IMR-90 (cell line): ENCODE measurements around the gene KDM4F. TPM values are rescaled to one million over a fixed set of nuclear protein-coding genes. Genes with fewer than 3 reads are reported as not detected.
A peak's percentile ranks its signal among the peaks of the same experiment; 100 is the strongest.

Experiments used
- ATAC-seq: fragments of 200-7000 bp; cut with Tn5 transposase; 2 replicates; pipeline ENCODE4 v1.9.1; 2020; ENCODE audit warnings: low read depth, mild to moderate bottlenecking, moderate library complexity
- BruUV-seq: library from RNA; stranded (reverse); fragments of 400-500 nt; replicated peaks from 2 replicates; lab custom pipeline; 2021; lab: Mats Ljungman, UMichigan
- CTCF ChIA-PET: fragments of 300-600 bp; formaldehyde crosslinking; extraction: SDS; loops from one replicate; lab custom pipeline; 2021; ENCODE audit warnings: antibody characterized with exemption; lab: Yijun Ruan, JAX
- POLR2A ChIA-PET: fragments of 300-600 bp; sonication (Branson Sonifier 250); formaldehyde crosslinking; loops from one replicate; lab custom pipeline; 2022; ENCODE audit warnings: antibody characterized with exemption; ENCODE audit not compliant: unreplicated experiment; lab: Charles Lee
- DNase-seq: peaks from one replicate; pipeline ENCODE4 v3.0.0; 2013
- H2AFZ ChIP-seq: replicated peaks from 2 replicates; pipeline ENCODE3; 2013; ENCODE audit warnings: low read length, mild to moderate bottlenecking; ENCODE audit not compliant: poor library complexity
- H2AK5ac ChIP-seq: 2 replicates; pipeline ENCODE4 v1.6.1; 2013; ENCODE audit warnings: low read depth, low read length, inconsistent platforms
- H2AK9ac ChIP-seq: replicated peaks from 2 replicates; pipeline ENCODE3; 2013; ENCODE audit warnings: mild to moderate bottlenecking, low read depth, low read length, moderate library complexity; ENCODE audit not compliant: poor library complexity
- H2BK120ac ChIP-seq: 2 replicates; pipeline ENCODE4 v1.6.1; 2013; ENCODE audit warnings: low read depth, low read length, inconsistent platforms
- H2BK15ac ChIP-seq: 3 replicates; pipeline ENCODE4 v1.6.1; 2013; ENCODE audit warnings: low read depth, low read length, inconsistent platforms
- H2BK20ac ChIP-seq: 2 replicates; pipeline ENCODE4 v1.6.1; 2013; ENCODE audit warnings: low read depth, mild to moderate bottlenecking, inconsistent platforms, low read length, moderate library complexity
- H2BK5ac ChIP-seq: 2 replicates; pipeline ENCODE4 v1.6.1; 2013; ENCODE audit warnings: mild to moderate bottlenecking, low read depth, low read length, inconsistent platforms; ENCODE audit not compliant: poor library complexity, severe bottlenecking
- H3K14ac ChIP-seq: replicated peaks from 2 replicates; pipeline ENCODE4 v1.6.1; 2013; ENCODE audit warnings: low read depth, low read length, inconsistent platforms
- H3K18ac ChIP-seq: 2 replicates; pipeline ENCODE4 v1.6.1; 2013; ENCODE audit warnings: low read depth, low read length, control low read depth
- H3K23ac ChIP-seq: 2 replicates; pipeline ENCODE4 v1.6.1; 2013; ENCODE audit warnings: low read depth, low read length, inconsistent platforms
- H3K27ac ChIP-seq: 2 replicates; pipeline ENCODE4 v1.5.1; 2013; ENCODE audit warnings: mild to moderate bottlenecking, control low read depth, low read length; ENCODE audit not compliant: insufficient read depth
- H3K27me3 ChIP-seq: 2 replicates; pipeline ENCODE4 v1.6.1; 2013; ENCODE audit warnings: low read length; ENCODE audit not compliant: control insufficient read depth, insufficient read depth
- H3K36me3 ChIP-seq: 2 replicates; pipeline ENCODE4 v1.6.1; 2013; ENCODE audit warnings: low read length, mixed read lengths; ENCODE audit not compliant: control insufficient read depth, insufficient read depth
- H3K4ac ChIP-seq: 2 replicates; pipeline ENCODE4 v1.6.1; 2013; ENCODE audit warnings: low read depth, low read length, inconsistent platforms
- H3K4me1 ChIP-seq: 2 replicates; pipeline ENCODE4 v1.6.1; 2013; ENCODE audit warnings: low read length, mixed read lengths; ENCODE audit not compliant: control insufficient read depth, insufficient read depth
- H3K4me2 ChIP-seq: 2 replicates; pipeline ENCODE4 v1.6.1; 2013; ENCODE audit warnings: low read depth, mild to moderate bottlenecking, control low read depth, low read length, moderate library complexity
- H3K4me3 ChIP-seq: 2 replicates; pipeline ENCODE4 v1.5.1; 2013; ENCODE audit warnings: low read depth, mild to moderate bottlenecking, control low read depth, low read length, moderate library complexity; ENCODE audit not compliant: insufficient read depth
- H3K56ac ChIP-seq: 2 replicates; pipeline ENCODE4 v1.6.1; 2013; ENCODE audit warnings: low read length, inconsistent platforms; ENCODE audit not compliant: insufficient read depth; ENCODE audit errors: extremely low read depth
- H3K79me1 ChIP-seq, 2 experiments: 2 replicates each; pipeline ENCODE4 v1.6.1; 2013; ENCODE audit warnings: low read length in 2 of 2, inconsistent platforms in 1 of 2, low read depth in 1 of 2
- H3K9ac ChIP-seq: 2 replicates; pipeline ENCODE4 v1.6.1; 2013; ENCODE audit warnings: low read depth, low read length, control low read depth
- H3K9me1 ChIP-seq: 2 replicates; pipeline ENCODE4 v1.6.1; 2013; ENCODE audit warnings: low read length, inconsistent platforms; ENCODE audit not compliant: insufficient read depth
- H3K9me3 ChIP-seq: 2 replicates; pipeline ENCODE4 v1.6.1; 2013; ENCODE audit warnings: low read length; ENCODE audit not compliant: control insufficient read depth, insufficient read depth
- H4K20me1 ChIP-seq: 2 replicates; pipeline ENCODE4 v1.6.1; 2013; ENCODE audit warnings: low read length, inconsistent platforms; ENCODE audit not compliant: insufficient read depth
- H4K5ac ChIP-seq: 2 replicates; pipeline ENCODE4 v1.6.1; 2013; ENCODE audit warnings: mild to moderate bottlenecking, low read depth, low read length, control low read depth
- H4K8ac ChIP-seq, 2 experiments: 2 replicates each; pipeline ENCODE4 v1.6.1; 2013; ENCODE audit warnings: low read depth in 2 of 2, low read length in 2 of 2, control low read depth in 1 of 2, inconsistent platforms in 1 of 2
- H4K91ac ChIP-seq: 2 replicates; pipeline ENCODE4 v1.6.1; 2013; ENCODE audit warnings: low read depth, low read length, inconsistent platforms; ENCODE audit not compliant: insufficient read depth
- CEBPB ChIP-seq: IDR thresholded peaks from 2 replicates; pipeline ENCODE4 v1.6.1; 2012; ENCODE audit warnings: low read depth, low read length, improper control_type of control experiment
- RAD21 ChIP-seq: IDR thresholded peaks from 2 replicates; pipeline ENCODE4 v1.6.1; 2012; ENCODE audit warnings: low read length, improper control_type of control experiment
- WGBS, 2 experiments: methylation state at CpG; one replicate each; pipeline versions ENCODE4 v1.1.5 to v1.1.7; 2013; ENCODE audit warnings: missing lambda C conversion rate in 2 of 2; ENCODE audit not compliant: insufficient read length in 1 of 2; ENCODE audit errors: extremely low coverage in 2 of 2; 5-methylcytosine and 5-hydroxymethylcytosine counted together
- dilution Hi-C: fragments of 300-500 bp; cut with HindIII; formaldehyde crosslinking; loops from one replicate; pipeline ENCODE4 v1.14.3; 2018; ENCODE audit warnings: low sequenced_read_pairs; ENCODE audit not compliant: unreplicated experiment
- in situ Hi-C: fragments of 300-500 bp; cut with MboI; formaldehyde crosslinking; loops from 3 replicates; pipeline ENCODE4 v1.14.3; 2019; ENCODE audit warnings: low sequenced_read_pairs, inconsistent platforms, mixed read lengths
- intact Hi-C: fragments of 100-400 bp; cut with micrococcal nuclease; formaldehyde crosslinking; loops from 2 replicates; pipeline ENCODE4 v1.10.0; 2022
- polyA plus RNA-seq, 3 experiments: library from polyadenylated mRNA; depleted of rRNA; stranded (reverse); fragments of >200 nt; gene quantifications; 2 replicates each; pipeline ENCODE4 v1.2.3, GENCODE V29; 2012; ENCODE audit warnings: low replicate concordance in 1 of 3
- total RNA-seq: library from RNA; depleted of rRNA; stranded (reverse); fragments of >200 nt; gene quantifications from 2 replicates; pipeline ENCODE4 v1.2.3, GENCODE V29; 2012
- TF ChIP-seq, protein P1 (sequence below): fragments of 150-350 bp; IDR thresholded peaks from 2 replicates; pipeline ENCODE4 v1.6.1; 2016; ENCODE audit warnings: low read depth, mild to moderate bottlenecking, low read length, moderate library complexity, borderline replicate concordance

Gene KDM4F
- total and polyA plus RNA-seq, 2 of the 4 experiments (the other 2 are of a cell fraction) = not detected

DNA sequence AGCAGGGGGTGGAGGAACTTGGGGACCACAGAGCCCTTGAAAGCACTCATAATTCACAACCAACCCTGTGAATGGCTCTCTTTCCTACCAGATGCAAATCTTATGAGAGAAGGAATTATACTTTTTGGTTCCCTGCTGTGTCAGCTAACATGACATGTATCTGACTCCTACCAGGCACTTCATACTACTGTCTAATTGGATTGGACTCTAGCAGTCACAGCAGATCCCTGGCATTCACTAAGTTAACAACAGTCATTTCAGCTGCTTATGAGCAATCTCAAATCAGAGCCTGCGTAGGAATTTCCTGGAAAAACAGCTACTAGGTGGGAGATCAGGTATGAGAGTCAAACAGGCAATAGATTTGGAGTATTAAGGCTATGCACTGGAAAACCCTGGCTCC lies 29.3 kb downstream of the KDM4F start:
- H3K14ac ChIP-seq = no peak overlapping the region
- intact Hi-C loops (no loop called here), in situ Hi-C loops (loop anchor here (5.0 kb wide), 1 partner anchor 684 kb away; no protein-coding TSS in a partner anchor), dilution Hi-C loops (no loop called here)
- no peaks in the 10 kb centered on the region for H3K79me1 ChIP-seq
- H2BK120ac ChIP-seq = no peak overlapping the region
- no peak overlapping the region for H4K8ac ChIP-seq
- no peak overlapping the region for H3K4me3 ChIP-seq
- WGBS, 2 experiments = no CpG with 5 or more reads among the region's 1 CpG
- no peak overlapping the region for H2BK15ac ChIP-seq
- no peaks in the 10 kb centered on the region for H3K9me1 ChIP-seq
- no TSS peak for BruUV-seq
- no peaks in the 10 kb centered on the region; the same call in 1 of the 2 replicates for H3K27me3 ChIP-seq
- H3K9ac ChIP-seq = no peak overlapping the region
- no peak overlapping the region for H3K27ac ChIP-seq
- no peak overlapping the region for H3K23ac ChIP-seq
- ChIA-PET POLR2A (no interaction called here), CTCF (no interaction called here)
- no peak overlapping the region for H2AFZ ChIP-seq
- no peak for TF ChIP-seq RAD21
- TF ChIP-seq, protein P1, sequence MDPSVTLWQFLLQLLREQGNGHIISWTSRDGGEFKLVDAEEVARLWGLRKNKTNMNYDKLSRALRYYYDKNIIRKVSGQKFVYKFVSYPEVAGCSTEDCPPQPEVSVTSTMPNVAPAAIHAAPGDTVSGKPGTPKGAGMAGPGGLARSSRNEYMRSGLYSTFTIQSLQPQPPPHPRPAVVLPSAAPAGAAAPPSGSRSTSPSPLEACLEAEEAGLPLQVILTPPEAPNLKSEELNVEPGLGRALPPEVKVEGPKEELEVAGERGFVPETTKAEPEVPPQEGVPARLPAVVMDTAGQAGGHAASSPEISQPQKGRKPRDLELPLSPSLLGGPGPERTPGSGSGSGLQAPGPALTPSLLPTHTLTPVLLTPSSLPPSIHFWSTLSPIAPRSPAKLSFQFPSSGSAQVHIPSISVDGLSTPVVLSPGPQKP = no peak
- no peak for TF ChIP-seq CEBPB
- H3K4me1 ChIP-seq = peaks cover 3% of the 10 kb centered on the region; the same call in 1 of the 2 replicates
- H4K20me1 ChIP-seq = no peaks in the 10 kb centered on the region
- H2BK20ac ChIP-seq = no peak overlapping the region
- no peak overlapping the region for H4K91ac ChIP-seq
- no peaks in the 10 kb centered on the region for H3K9me3 ChIP-seq
- H3K56ac ChIP-seq = no peak overlapping the region
- no peak overlapping the region for H4K5ac ChIP-seq
- DNase-seq (peak; percentile 6), ATAC-seq (no peak)
- no peak overlapping the region for H2AK9ac ChIP-seq
- no peak overlapping the region for H3K4ac ChIP-seq
- H3K18ac ChIP-seq = no peak overlapping the region
- no peak overlapping the region for H3K4me2 ChIP-seq
- no peak overlapping the region for H2BK5ac ChIP-seq
- H3K36me3 ChIP-seq = no peaks in the 10 kb centered on the region
- H2AK5ac ChIP-seq = no peak overlapping the region
